Mesendoderm (in vitro differentiated cells): ENCODE data around the gene YES1.
A peak's percentile ranks its signal among the peaks of the same experiment; 100 is the strongest.
"Not testable (repeated sequence)": the region's sequence is repeated elsewhere in the genome, so short reads cannot be mapped to it uniquely, and the experiment has no call there.

ENCODE experiments used
- DNase-seq: peaks from one replicate; pipeline ENCODE4 v3.0.0; 2013
- H2AK5ac ChIP-seq: 2 replicates; pipeline ENCODE4 v1.6.1; 2013; ENCODE audit warnings: low read length, inconsistent platforms
- H2BK120ac ChIP-seq: 2 replicates; pipeline ENCODE4 v1.6.1; 2013; ENCODE audit warnings: low read depth, mild to moderate bottlenecking, low read length, moderate library complexity, mixed read lengths
- H2BK15ac ChIP-seq: replicated peaks from 2 replicates; pipeline ENCODE4 v1.6.1; 2013; ENCODE audit warnings: low read depth, mild to moderate bottlenecking, moderate library complexity
- H2BK5ac ChIP-seq: 2 replicates; pipeline ENCODE4 v1.6.1; 2013; ENCODE audit warnings: low read length, inconsistent platforms
- H3K18ac ChIP-seq: 2 replicates; pipeline ENCODE4 v1.6.1; 2013; ENCODE audit warnings: mild to moderate bottlenecking, low read length, mixed read lengths
- H3K23ac ChIP-seq: one replicate; pipeline ENCODE4 v1.6.1; 2013; ENCODE audit warnings: low read length
- H3K27ac ChIP-seq: 2 replicates; pipeline ENCODE4 v1.5.1; 2013; ENCODE audit warnings: low read depth, mild to moderate bottlenecking, inconsistent platforms, low read length, moderate library complexity
- H3K27me3 ChIP-seq: 2 replicates; pipeline ENCODE4 v1.6.1; 2013; ENCODE audit warnings: low read length, control low read depth, mild to moderate bottlenecking, inconsistent platforms; ENCODE audit not compliant: insufficient read depth, poor library complexity
- H3K36me3 ChIP-seq: 2 replicates; pipeline ENCODE4 v1.6.1; 2013; ENCODE audit warnings: low read length, inconsistent platforms; ENCODE audit not compliant: control insufficient read depth, insufficient read depth
- H3K4ac ChIP-seq: one replicate; pipeline ENCODE4 v1.6.1; 2013; ENCODE audit warnings: low read depth, mild to moderate bottlenecking, low read length, moderate library complexity
- H3K4me1 ChIP-seq: 2 replicates; pipeline ENCODE4 v1.6.1; 2013; ENCODE audit warnings: low read depth, low read length, inconsistent platforms; ENCODE audit not compliant: control insufficient read depth
- H3K4me2 ChIP-seq: 2 replicates; pipeline ENCODE4 v1.6.1; 2013; ENCODE audit warnings: low read length
- H3K4me3 ChIP-seq: 2 replicates; pipeline ENCODE4 v1.5.1; 2013; ENCODE audit warnings: mild to moderate bottlenecking, low read length
- H3K56ac ChIP-seq: one replicate; pipeline ENCODE4 v1.6.1; 2013; ENCODE audit warnings: low read length
- H3K79me1 ChIP-seq: 2 replicates; pipeline ENCODE4 v1.6.1; 2013; ENCODE audit warnings: low read length, inconsistent platforms
- H3K79me2 ChIP-seq: 2 replicates; pipeline ENCODE4 v1.6.1; 2013; ENCODE audit warnings: mild to moderate bottlenecking, low read length; ENCODE audit not compliant: control insufficient read depth, insufficient read depth
- H3K9ac ChIP-seq: 2 replicates; pipeline ENCODE4 v1.6.1; 2013; ENCODE audit warnings: low read length, inconsistent platforms
- H4K5ac ChIP-seq: one replicate; pipeline ENCODE4 v1.6.1; 2013; ENCODE audit warnings: low read length
- H4K8ac ChIP-seq: one replicate; pipeline ENCODE4 v1.6.1; 2013; ENCODE audit warnings: low read depth, mild to moderate bottlenecking, control low read depth, low read length, moderate library complexity
- WGBS: extraction: QIAGEN DNeasy Blood & Tissue Kit; methylation state at CpG from one replicate; pipeline ENCODE4 v1.1.7; 2013; ENCODE audit warnings: low lambda C conversion rate, missing lambda C conversion rate; ENCODE audit not compliant: insufficient coverage; ENCODE audit errors: extremely low coverage; 5-methylcytosine and 5-hydroxymethylcytosine counted together

The YES1 gene

GRCh38 chr18:777021-777420 lies 35.0 kb downstream of the YES1 start:
- Histone ChIP-seq H4K5ac (no peak overlapping the region), H3K9ac (no peak overlapping the region), H3K27ac (no peak overlapping the region), H2BK5ac (no peak overlapping the region), H3K18ac (no peak overlapping the region), H2BK120ac (no peak overlapping the region), H3K27me3 (no peaks in the 10 kb centered on the region), H3K4me2 (no peak overlapping the region), H3K79me2 (peaks cover 12% of the 10 kb centered on the region), H3K23ac (no peak overlapping the region), H4K8ac (no peak overlapping the region), H3K79me1 (peaks cover 9% of the 10 kb centered on the region), H3K56ac (no peak overlapping the region), H3K36me3 (no peaks in the 10 kb centered on the region), H3K4me1 (peaks cover 2% of the 10 kb centered on the region), H2BK15ac (no peak overlapping the region), H2AK5ac (no peak overlapping the region), H3K4me3 (no peak overlapping the region), H3K4ac (no peak overlapping the region)
- no CpG with 5 or more reads among the region's 1 CpG for WGBS
- no peak for DNase-seq

- WGBS, result no CpG with 5 or more reads among the region's 4 CpGs
- not testable (repeated sequence) for H4K5ac ChIP-seq, H4K8ac ChIP-seq, H3K27ac ChIP-seq, H3K18ac ChIP-seq, H3K4ac ChIP-seq, H3K9ac ChIP-seq, H2AK5ac ChIP-seq, H3K4me3 ChIP-seq, H2BK5ac ChIP-seq, H3K36me3 ChIP-seq, H3K56ac ChIP-seq, H3K23ac ChIP-seq, H2BK120ac ChIP-seq, H2BK15ac ChIP-seq, H3K4me2 ChIP-seq, H3K27me3 ChIP-seq, H3K79me1 ChIP-seq, DNase-seq, H3K4me1 ChIP-seq
- peaks cover 11% of the 10 kb centered on the region for H3K79me2 ChIP-seq
Observed at GRCh38 chr18:776044-776443, 36.0 kb downstream of the YES1 start.

DNA sequence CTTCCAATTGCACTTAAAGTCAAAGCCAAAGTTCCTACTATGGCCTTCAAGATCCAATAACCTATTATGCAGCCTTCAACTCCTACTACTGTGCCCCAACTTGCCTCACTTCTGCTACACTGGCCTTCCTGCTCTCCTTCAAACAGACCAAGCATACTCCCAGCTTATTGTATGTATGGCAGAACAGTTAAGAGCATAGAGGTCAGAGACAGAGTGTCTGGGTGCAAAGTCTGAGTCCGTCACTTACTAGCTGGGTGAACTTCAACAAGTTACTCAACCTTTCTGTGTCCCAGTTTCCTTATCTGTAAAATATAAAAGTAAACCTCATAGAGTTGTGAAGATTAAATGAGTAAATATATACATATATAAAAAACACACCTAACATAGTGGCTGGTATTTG lies 37.2 kb downstream of the YES1 start:
- Histone ChIP-seq H4K5ac (no peak overlapping the region), H3K27ac (no peak overlapping the region), H3K4ac (no peak overlapping the region), H3K4me3 (no peak overlapping the region), H3K36me3 (no peaks in the 10 kb centered on the region), H2BK120ac (no peak overlapping the region), H3K18ac (no peak overlapping the region), H3K4me2 (no peak overlapping the region), H4K8ac (no peak overlapping the region), H2BK15ac (no peak overlapping the region), H3K23ac (no peak overlapping the region), H3K79me2 (peaks cover 7% of the 10 kb centered on the region), H3K56ac (no peak overlapping the region), H3K27me3 (no peaks in the 10 kb centered on the region), H3K79me1 (peaks cover 7% of the 10 kb centered on the region), H2AK5ac (no peak overlapping the region), H2BK5ac (no peak overlapping the region), H3K4me1 (peaks cover 2% of the 10 kb centered on the region), H3K9ac (no peak overlapping the region)
- DNase-seq, result no peak
- WGBS, result no CpG with 5 or more reads among the region's 1 CpG

- Histone ChIP-seq H3K4me3 (no peak overlapping the region), H4K8ac (no peak overlapping the region), H3K4me1 (peaks cover 2% of the 10 kb centered on the region), H3K56ac (no peak overlapping the region), H3K36me3 (no peaks in the 10 kb centered on the region), H3K18ac (no peak overlapping the region), H3K27ac (no peak overlapping the region), H2BK15ac (no peak overlapping the region), H2AK5ac (no peak overlapping the region), H2BK120ac (no peak overlapping the region), H3K9ac (no peak overlapping the region), H3K4me2 (no peak overlapping the region), H3K79me2 (peaks cover 7% of the 10 kb centered on the region), H2BK5ac (no peak overlapping the region), H3K79me1 (peaks cover 7% of the 10 kb centered on the region), H4K5ac (no peak overlapping the region), H3K23ac (no peak overlapping the region), H3K27me3 (no peaks in the 10 kb centered on the region), H3K4ac (no peak overlapping the region)
- WGBS, result no CpG with 5 or more reads among the region's 14 CpGs
- DNase-seq, result no peak
Observed at GRCh38 chr18:773980-774624, 37.9 kb downstream of the YES1 start.

DNA sequence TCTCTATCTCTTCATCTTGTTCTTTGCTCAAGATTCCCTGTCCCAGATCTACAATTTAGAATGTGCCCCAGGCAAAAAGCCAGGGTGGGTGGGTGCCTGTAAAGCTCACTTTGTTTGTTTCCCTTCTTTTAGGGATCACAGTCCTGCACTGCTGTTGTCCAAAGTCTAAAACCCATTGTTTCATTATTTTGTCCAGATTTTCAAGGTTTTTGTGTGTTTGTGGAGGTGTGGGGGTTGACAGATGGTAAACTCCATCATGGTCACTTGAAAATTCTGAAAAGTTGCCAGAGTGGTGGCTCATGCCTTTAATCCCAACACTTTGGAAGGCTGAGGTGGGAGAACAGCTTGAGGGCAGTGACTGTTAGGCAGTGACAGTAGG lies 41.5 kb downstream of the YES1 start:
- Histone ChIP-seq H3K79me1 (peaks cover 7% of the 10 kb centered on the region), H3K18ac (no peak overlapping the region), H3K9ac (no peak overlapping the region), H3K4me3 (no peak overlapping the region), H3K23ac (no peak overlapping the region), H3K27me3 (no peaks in the 10 kb centered on the region), H3K79me2 (peaks cover 7% of the 10 kb centered on the region), H4K8ac (no peak overlapping the region), H3K4me2 (no peak overlapping the region), H3K27ac (no peak overlapping the region), H2AK5ac (no peak overlapping the region), H3K4me1 (peaks cover 2% of the 10 kb centered on the region), H3K56ac (no peak overlapping the region), H2BK120ac (no peak overlapping the region), H3K36me3 (no peaks in the 10 kb centered on the region), H2BK15ac (no peak overlapping the region), H2BK5ac (no peak overlapping the region), H3K4ac (no peak overlapping the region), H4K5ac (no peak overlapping the region)
- DNase-seq, result peak; percentile 50

- no peak overlapping the region for H2AK5ac ChIP-seq
- no peak overlapping the region for H3K9ac ChIP-seq
- no peak overlapping the region for H3K27ac ChIP-seq
- no peak overlapping the region for H2BK120ac ChIP-seq
- no peak overlapping the region for H2BK15ac ChIP-seq
- no peak overlapping the region for H4K5ac ChIP-seq
- no peaks in the 10 kb centered on the region for H3K27me3 ChIP-seq
- no peak overlapping the region for H3K18ac ChIP-seq
- H2BK5ac ChIP-seq, result no peak overlapping the region
- H3K4ac ChIP-seq, result no peak overlapping the region
- H3K4me2 ChIP-seq, result no peak overlapping the region
- H3K4me3 ChIP-seq, result no peak overlapping the region
- H3K56ac ChIP-seq, result no peak overlapping the region
- H4K8ac ChIP-seq, result no peak overlapping the region
- no peaks in the 10 kb centered on the region for H3K79me1 ChIP-seq
- H3K23ac ChIP-seq, result no peak overlapping the region
- no peaks in the 10 kb centered on the region for H3K4me1 ChIP-seq
- DNase-seq, result no peak
- no CpG with 5 or more reads among the region's 1 CpG for WGBS
- no peaks in the 10 kb centered on the region for H3K36me3 ChIP-seq
- H3K79me2 ChIP-seq, result peaks cover 4% of the 10 kb centered on the region
Observed at GRCh38 chr18:767961-768360, 44.1 kb downstream of the YES1 start.
